ENCODE results near the gene IDS. TPM values are rescaled to one million over a fixed set of nuclear protein-coding genes. Genes with fewer than 3 reads are reported as not detected.

IDS gene
- total and polyA plus RNA-seq, 9 donors = 53.3 to 122 (median 76.1) TPM

- TF ChIP-seq POLR2A (IDR thresholded peaks at IDR 0.05) (no peak), EP300 (IDR thresholded peaks at IDR 0.05) (no peak)
- TF ChIP-seq, protein P1, sequence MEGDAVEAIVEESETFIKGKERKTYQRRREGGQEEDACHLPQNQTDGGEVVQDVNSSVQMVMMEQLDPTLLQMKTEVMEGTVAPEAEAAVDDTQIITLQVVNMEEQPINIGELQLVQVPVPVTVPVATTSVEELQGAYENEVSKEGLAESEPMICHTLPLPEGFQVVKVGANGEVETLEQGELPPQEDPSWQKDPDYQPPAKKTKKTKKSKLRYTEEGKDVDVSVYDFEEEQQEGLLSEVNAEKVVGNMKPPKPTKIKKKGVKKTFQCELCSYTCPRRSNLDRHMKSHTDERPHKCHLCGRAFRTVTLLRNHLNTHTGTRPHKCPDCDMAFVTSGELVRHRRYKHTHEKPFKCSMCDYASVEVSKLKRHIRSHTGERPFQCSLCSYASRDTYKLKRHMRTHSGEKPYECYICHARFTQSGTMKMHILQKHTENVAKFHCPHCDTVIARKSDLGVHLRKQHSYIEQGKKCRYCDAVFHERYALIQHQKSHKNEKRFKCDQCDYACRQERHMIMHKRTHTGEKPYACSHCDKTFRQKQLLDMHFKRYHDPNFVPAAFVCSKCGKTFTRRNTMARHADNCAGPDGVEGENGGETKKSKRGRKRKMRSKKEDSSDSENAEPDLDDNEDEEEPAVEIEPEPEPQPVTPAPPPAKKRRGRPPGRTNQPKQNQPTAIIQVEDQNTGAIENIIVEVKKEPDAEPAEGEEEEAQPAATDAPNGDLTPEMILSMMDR (IDR thresholded peaks at IDR 0.05) = no peak
- no peaks in the 10 kb centered on the region for H3K36me3 ChIP-seq
- 62 to 66% (median 63%) methylated on average over 6 of the region's 6 CpGs for WGBS, 3 donors
- H3K9me3 ChIP-seq = no peaks in the 10 kb centered on the region
- intact Hi-C loops (cut with DNase I) = no loop called here
- H3K4me1 ChIP-seq (ENCODE audit: insufficient read depth) = no peaks in the 10 kb centered on the region
- H3K27ac ChIP-seq = no peak overlapping the region
- H3K27me3 ChIP-seq = no peaks in the 10 kb centered on the region
- no peak overlapping the region for H3K4me3 ChIP-seq
- DNase-seq = no peak
These were observed 17.8 kb downstream of the IDS start for GRCh38 chrX:149487292-149487691.

DNA sequence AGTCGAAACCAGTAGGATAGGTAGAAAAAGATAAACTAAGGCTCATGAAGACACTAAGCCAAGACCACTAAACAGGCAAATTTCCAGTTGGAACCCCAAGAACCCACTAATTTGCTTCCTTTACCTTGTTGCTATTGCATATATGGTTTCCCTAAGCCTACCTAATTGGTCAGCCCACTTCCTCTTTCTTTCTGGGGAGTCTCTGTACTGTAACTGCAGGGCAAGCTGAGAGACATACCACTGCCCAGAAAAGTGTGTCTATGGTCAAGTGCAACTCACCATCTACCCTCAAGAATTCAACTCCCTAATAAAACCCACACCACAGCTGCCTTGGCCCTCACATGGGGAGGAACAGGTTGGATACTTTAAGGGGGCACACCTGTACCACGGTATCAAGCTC is 28.6 kb downstream of the IDS start:
- no peaks in the 10 kb centered on the region for H3K27me3 ChIP-seq
- no peak overlapping the region for H3K4me3 ChIP-seq
- no peak overlapping the region for H3K27ac ChIP-seq
- no peak for DNase-seq
- no peaks in the 10 kb centered on the region for H3K9me3 ChIP-seq
- TF ChIP-seq POLR2A (IDR thresholded peaks at IDR 0.05) = no peak
- no peak for TF ChIP-seq EP300 (IDR thresholded peaks at IDR 0.05)
- TF ChIP-seq, protein P1 (IDR thresholded peaks at IDR 0.05) = no peak
- intact Hi-C loops (cut with DNase I) = no loop called here
- no peaks in the 10 kb centered on the region for H3K4me1 ChIP-seq (ENCODE audit: insufficient read depth)
- H3K36me3 ChIP-seq = no peaks in the 10 kb centered on the region
- 72 to 82% (median 82%) methylated on average over 2 of the region's 2 CpGs for WGBS, 3 donors

DNA sequence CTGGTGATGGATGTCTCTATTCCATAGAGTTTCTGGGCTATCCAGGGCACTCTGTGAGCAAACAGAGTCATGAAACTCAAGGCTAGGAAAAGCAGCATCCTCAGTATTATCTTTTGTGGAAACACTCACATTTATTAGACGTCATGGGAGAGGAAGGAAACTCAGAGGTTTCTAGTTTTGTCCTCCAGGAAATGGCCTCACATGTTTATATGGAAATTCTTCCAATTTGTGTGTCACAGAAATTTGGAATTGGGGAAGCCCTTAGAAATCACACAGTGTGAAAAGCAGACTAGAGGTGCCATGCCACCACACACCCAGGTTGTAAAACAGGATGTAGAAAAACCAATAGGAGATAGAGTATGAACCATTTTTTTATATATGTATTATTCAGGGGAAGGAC is 31.1 kb downstream of the IDS start:
- no peaks in the 10 kb centered on the region for H3K27me3 ChIP-seq
- no peak for DNase-seq
- intact Hi-C loops (cut with DNase I) = no loop called here
- 19 to 37% (median 32%) methylated on average over 1 of the region's 1 CpG for WGBS, 3 donors
- H3K4me1 ChIP-seq (ENCODE audit: insufficient read depth) = no peaks in the 10 kb centered on the region
- H3K36me3 ChIP-seq = no peaks in the 10 kb centered on the region
- H3K9me3 ChIP-seq = no peaks in the 10 kb centered on the region
- H3K27ac ChIP-seq = no peak overlapping the region
- H3K4me3 ChIP-seq = no peak overlapping the region
- TF ChIP-seq EP300 (IDR thresholded peaks at IDR 0.05) (no peak), POLR2A (IDR thresholded peaks at IDR 0.05) (no peak)
- TF ChIP-seq, protein P1 (IDR thresholded peaks at IDR 0.05) = no peak

DNA sequence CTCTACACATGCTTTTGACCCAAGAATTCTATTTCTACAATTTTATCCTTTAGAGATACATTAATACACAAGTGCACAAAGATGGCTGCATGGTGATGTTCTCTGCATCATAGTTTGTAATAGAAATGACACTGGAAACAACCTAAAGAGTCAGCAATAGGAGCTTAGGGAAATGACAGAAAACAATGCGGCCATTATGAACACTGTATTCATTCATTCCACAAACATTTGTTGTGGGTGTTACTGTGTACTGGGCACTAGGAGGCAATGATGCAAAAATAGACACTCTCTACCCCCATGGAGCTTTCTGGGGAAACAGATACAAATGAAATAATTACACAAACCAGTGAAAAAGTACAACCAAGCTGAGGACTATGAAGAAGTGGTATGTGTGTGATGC is 32.0 kb downstream of the IDS start:
- intact Hi-C loops (cut with DNase I) = no loop called here
- H3K36me3 ChIP-seq = no peaks in the 10 kb centered on the region
- TF ChIP-seq POLR2A (IDR thresholded peaks at IDR 0.05) (no peak), EP300 (IDR thresholded peaks at IDR 0.05) (no peak)
- TF ChIP-seq, protein P1 (IDR thresholded peaks at IDR 0.05) = no peak
- WGBS, 3 donors = 82 to 85% (median 83%) methylated on average over 1 of the region's 1 CpG
- DNase-seq = no peak
- no peaks in the 10 kb centered on the region for H3K27me3 ChIP-seq
- H3K4me1 ChIP-seq (ENCODE audit: insufficient read depth) = no peaks in the 10 kb centered on the region
- H3K27ac ChIP-seq = no peak overlapping the region
- no peak overlapping the region for H3K4me3 ChIP-seq
- H3K9me3 ChIP-seq = no peaks in the 10 kb centered on the region

GRCh38 chrX:149472625-149473024 is 32.5 kb downstream of the IDS start:
- H3K4me3 ChIP-seq = no peak overlapping the region
- H3K9me3 ChIP-seq = no peaks in the 10 kb centered on the region
- no peak overlapping the region for H3K27ac ChIP-seq
- no peak for DNase-seq
- TF ChIP-seq EP300 (IDR thresholded peaks at IDR 0.05) = no peak
- TF ChIP-seq, protein P1 (IDR thresholded peaks at IDR 0.05) = no peak
- TF ChIP-seq POLR2A (IDR thresholded peaks at IDR 0.05) = no peak
- no peaks in the 10 kb centered on the region for H3K36me3 ChIP-seq
- no peaks in the 10 kb centered on the region for H3K27me3 ChIP-seq
- intact Hi-C loops (cut with DNase I) = no loop called here
- no peaks in the 10 kb centered on the region for H3K4me1 ChIP-seq (ENCODE audit: insufficient read depth)

Measured in ovary (tissue), 9 donors.